SU-DHL-6 (cell line): ENCODE results near the gene SLC9B2.

Source experiments
- H2AFZ ChIP-seq: fragments of 200-600 bp; sonication (generic); 2 replicates; pipeline ENCODE4 v1.6.1; 2014; ENCODE audit warnings: low read depth, mild to moderate bottlenecking, moderate library complexity, mixed read lengths, antibody characterized with exemption, low read length; ENCODE audit not compliant: severe bottlenecking
- H3F3A ChIP-seq: fragments of 200-600 bp; shearing (Covaris generic); 2 replicates; pipeline ENCODE4 v1.6.0; 2016; ENCODE audit warnings: antibody characterized with exemption, mild to moderate bottlenecking; ENCODE audit not compliant: insufficient read depth
- H3K27ac ChIP-seq: fragments of 200-600 bp; sonication (generic); 2 replicates; pipeline ENCODE4 v1.5.1; 2016; ENCODE audit warnings: low read depth, mild to moderate bottlenecking, low read length, moderate library complexity, mixed read lengths
- H3K27me3 ChIP-seq: fragments of 200-600 bp; sonication (generic), shearing (Covaris generic); 2 replicates; pipeline ENCODE4 v1.6.0; 2014; ENCODE audit warnings: mild to moderate bottlenecking, low read length
- H3K36me3 ChIP-seq: fragments of 200-600 bp; sonication (generic); 2 replicates; pipeline ENCODE4 v1.6.1; 2014; ENCODE audit warnings: mild to moderate bottlenecking, low read length, mixed read lengths
- H3K4me2 ChIP-seq: fragments of 300-600, 200-600 bp; shearing (Covaris generic), sonication (generic); 2 replicates; pipeline ENCODE4 v1.6.0; 2014; ENCODE audit warnings: low read length, low read depth, mild to moderate bottlenecking; ENCODE audit not compliant: poor library complexity, severe bottlenecking
- H3K4me3 ChIP-seq: fragments of 200-600 bp; sonication (generic); 2 replicates; pipeline ENCODE4 v1.5.1; 2014; ENCODE audit warnings: antibody characterized with exemption, low read length, mild to moderate bottlenecking, mixed read lengths; ENCODE audit not compliant: insufficient read depth, poor library complexity, severe bottlenecking
- H3K79me2 ChIP-seq: fragments of 200-600 bp; sonication (generic); 2 replicates; pipeline ENCODE4 v1.6.1; 2014; ENCODE audit warnings: mild to moderate bottlenecking, low read length, moderate library complexity; ENCODE audit not compliant: insufficient read depth
- H3K9ac ChIP-seq: fragments of 200-600 bp; sonication (generic); 2 replicates; pipeline ENCODE4 v1.7.0; 2014; ENCODE audit warnings: mild to moderate bottlenecking, low read length
- H3K9me2 ChIP-seq: fragments of 200-600 bp; sonication (generic); replicated peaks from 2 replicates; pipeline ENCODE4 v1.6.1; 2014; ENCODE audit warnings: low read length; ENCODE audit not compliant: insufficient read depth
- H3K9me3 ChIP-seq: fragments of 200-600 bp; sonication (generic); 2 replicates; pipeline ENCODE4 v1.6.1; 2014; ENCODE audit warnings: low read length, mixed read lengths; ENCODE audit not compliant: insufficient read depth
- H4K20me1 ChIP-seq: fragments of 200-600 bp; sonication (generic); 2 replicates; pipeline ENCODE4 v1.6.1; 2014; ENCODE audit warnings: low read depth, mild to moderate bottlenecking, antibody characterized with exemption, low read length, moderate library complexity, mixed read lengths
- EZH2phosphoT487 ChIP-seq: fragments of 200-600 bp; sonication (generic), shearing (Covaris generic); conservative IDR thresholded peaks from 2 replicates; pipeline ENCODE4 v1.6.1; 2018; ENCODE audit warnings: mild to moderate bottlenecking, antibody characterized with exemption, low read length, moderate library complexity, mixed read lengths
- TF ChIP-seq, protein P1 (sequence below): fragments of 200-600 bp; sonication (generic); IDR thresholded peaks from one replicate; pipeline ENCODE4 v1.5.1; 2017; ENCODE audit warnings: antibody characterized with exemption, mild to moderate bottlenecking, low read length, moderate library complexity; ENCODE audit not compliant: insufficient read depth, poor library complexity, severe bottlenecking

Gene SLC9B2

DNA sequence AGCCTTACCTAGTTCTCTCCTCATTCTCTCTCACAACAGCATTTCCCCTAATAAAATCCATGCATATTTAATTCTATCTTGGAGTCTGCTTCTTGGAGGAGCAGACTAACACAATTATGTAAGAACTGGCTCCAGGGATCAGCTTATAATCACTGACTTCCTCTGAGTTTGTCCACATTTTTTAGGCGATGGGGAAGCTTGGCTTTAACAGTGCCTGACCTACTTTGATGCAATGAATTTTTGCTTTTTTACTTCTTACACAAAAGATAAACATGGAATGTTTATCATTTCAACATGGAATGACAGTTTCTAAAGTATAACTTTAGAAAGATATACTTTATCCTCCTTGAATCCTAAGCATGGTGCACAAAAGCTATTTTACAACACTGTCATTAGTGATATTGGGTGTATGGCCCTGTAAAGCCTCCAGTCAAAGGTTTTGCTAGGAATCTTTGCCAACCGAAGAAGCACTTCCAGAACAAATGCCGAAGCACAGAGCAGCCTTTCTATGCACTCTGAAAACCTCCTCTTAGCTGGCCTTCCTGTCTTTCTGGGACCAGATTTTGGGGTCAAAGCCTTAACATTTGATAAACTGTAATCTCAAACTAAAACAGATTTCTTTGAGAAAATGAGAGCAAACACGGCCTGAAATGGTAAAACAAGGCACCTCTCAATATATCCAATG lies 22.3 kb upstream of the SLC9B2 start:
- peak overlapping the region; percentile 58 for H3K9ac ChIP-seq
- H3K4me2 ChIP-seq: peak overlapping the region; percentile 64
- H3K27ac ChIP-seq: no peak overlapping the region
- no peaks in the 10 kb centered on the region for H3K79me2 ChIP-seq
- H3K27me3 ChIP-seq: no peaks in the 10 kb centered on the region
- H3K9me3 ChIP-seq: no peaks in the 10 kb centered on the region
- H3K4me3 ChIP-seq: peak overlapping the region; percentile 53
- H3K36me3 ChIP-seq: no peaks in the 10 kb centered on the region
- TF ChIP-seq, protein P1, sequence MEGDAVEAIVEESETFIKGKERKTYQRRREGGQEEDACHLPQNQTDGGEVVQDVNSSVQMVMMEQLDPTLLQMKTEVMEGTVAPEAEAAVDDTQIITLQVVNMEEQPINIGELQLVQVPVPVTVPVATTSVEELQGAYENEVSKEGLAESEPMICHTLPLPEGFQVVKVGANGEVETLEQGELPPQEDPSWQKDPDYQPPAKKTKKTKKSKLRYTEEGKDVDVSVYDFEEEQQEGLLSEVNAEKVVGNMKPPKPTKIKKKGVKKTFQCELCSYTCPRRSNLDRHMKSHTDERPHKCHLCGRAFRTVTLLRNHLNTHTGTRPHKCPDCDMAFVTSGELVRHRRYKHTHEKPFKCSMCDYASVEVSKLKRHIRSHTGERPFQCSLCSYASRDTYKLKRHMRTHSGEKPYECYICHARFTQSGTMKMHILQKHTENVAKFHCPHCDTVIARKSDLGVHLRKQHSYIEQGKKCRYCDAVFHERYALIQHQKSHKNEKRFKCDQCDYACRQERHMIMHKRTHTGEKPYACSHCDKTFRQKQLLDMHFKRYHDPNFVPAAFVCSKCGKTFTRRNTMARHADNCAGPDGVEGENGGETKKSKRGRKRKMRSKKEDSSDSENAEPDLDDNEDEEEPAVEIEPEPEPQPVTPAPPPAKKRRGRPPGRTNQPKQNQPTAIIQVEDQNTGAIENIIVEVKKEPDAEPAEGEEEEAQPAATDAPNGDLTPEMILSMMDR: no peak
- no peak for TF ChIP-seq EZH2phosphoT487
- H4K20me1 ChIP-seq: no peaks in the 10 kb centered on the region
- peak overlapping the region; percentile 19 for H2AFZ ChIP-seq
- no peaks in the 10 kb centered on the region; the same call in 1 of the 2 replicates for H3F3A ChIP-seq
- no peaks in the 10 kb centered on the region for H3K9me2 ChIP-seq

- Histone ChIP-seq H3K4me2 (no peak overlapping the region), H4K20me1 (no peaks in the 10 kb centered on the region), H2AFZ (no peak overlapping the region), H3K36me3 (no peaks in the 10 kb centered on the region), H3K9me2 (no peaks in the 10 kb centered on the region), H3K4me3 (no peak overlapping the region), H3K27ac (no peak overlapping the region), H3K27me3 (no peaks in the 10 kb centered on the region), H3F3A (no peaks in the 10 kb centered on the region; the same call in 1 of the 2 replicates), H3K79me2 (no peaks in the 10 kb centered on the region), H3K9ac (no peak overlapping the region), H3K9me3 (no peaks in the 10 kb centered on the region)
- TF ChIP-seq, protein P1: no peak
Observed at GRCh38 chr4:103098341-103098740, 21.8 kb upstream of the SLC9B2 start.

GRCh38 chr4:103097112-103097511 lies 20.6 kb upstream of the SLC9B2 start:
- Histone ChIP-seq H3K9ac (no peak overlapping the region), H3K27me3 (no peaks in the 10 kb centered on the region), H3K4me3 (no peak overlapping the region), H3K27ac (no peak overlapping the region), H3K9me2 (no peaks in the 10 kb centered on the region), H3K4me2 (no peak overlapping the region), H2AFZ (no peak overlapping the region), H3K9me3 (no peaks in the 10 kb centered on the region), H3K79me2 (no peaks in the 10 kb centered on the region), H3K36me3 (no peaks in the 10 kb centered on the region), H3F3A (no peaks in the 10 kb centered on the region; the same call in 1 of the 2 replicates), H4K20me1 (no peaks in the 10 kb centered on the region)
- TF ChIP-seq, protein P1: no peak
- no peak for TF ChIP-seq EZH2phosphoT487
